ENCODE measurements around the gene NAP1L4.

NAP1L4 gene

GRCh38 chr11:3030289-3031070 is 38.4 kb upstream of the NAP1L4 start:
- H3K4me3 ChIP-seq (ENCODE audit: control insufficient read depth, low read depth, low read length): no peak overlapping the region
- TF ChIP-seq CTCF (conservative IDR thresholded peaks at IDR 0.05; ENCODE audit: control insufficient read depth, insufficient read depth, low read depth, low read length): no peak
- no peak for DNase-seq (ENCODE audit: low read depth)

- no peak overlapping the region for H3K4me3 ChIP-seq (ENCODE audit: control insufficient read depth, low read depth, low read length)
- no peak for TF ChIP-seq CTCF (conservative IDR thresholded peaks at IDR 0.05; ENCODE audit: control insufficient read depth, insufficient read depth, low read depth, low read length)
- DNase-seq (ENCODE audit: low read depth): no peak
These were observed 36.7 kb upstream of the NAP1L4 start for GRCh38 chr11:3028813-3029212.

- no peak for TF ChIP-seq CTCF (conservative IDR thresholded peaks at IDR 0.05; ENCODE audit: control insufficient read depth, insufficient read depth, low read depth, low read length)
- no peak for DNase-seq (ENCODE audit: low read depth)
- no peak overlapping the region for H3K4me3 ChIP-seq (ENCODE audit: control insufficient read depth, low read depth, low read length)
These were observed 34.7 kb upstream of the NAP1L4 start for GRCh38 chr11:3026803-3027202.

- no peak overlapping the region for H3K4me3 ChIP-seq (ENCODE audit: control insufficient read depth, low read depth, low read length)
- DNase-seq (ENCODE audit: low read depth): peak; percentile 86
- TF ChIP-seq CTCF (conservative IDR thresholded peaks at IDR 0.05; ENCODE audit: control insufficient read depth, insufficient read depth, low read depth, low read length): no peak
These were observed 30.9 kb upstream of the NAP1L4 start for GRCh38 chr11:3022982-3023381.

- peak; percentile 90 for DNase-seq (ENCODE audit: low read depth)
- H3K4me3 ChIP-seq (ENCODE audit: control insufficient read depth, low read depth, low read length): no peak overlapping the region
- no peak for TF ChIP-seq CTCF (conservative IDR thresholded peaks at IDR 0.05; ENCODE audit: control insufficient read depth, insufficient read depth, low read depth, low read length)
These were observed 30.3 kb upstream of the NAP1L4 start for GRCh38 chr11:3022300-3022967.

GRCh38 chr11:3021125-3021524 is 29.0 kb upstream of the NAP1L4 start:
- no peak overlapping the region for H3K4me3 ChIP-seq (ENCODE audit: control insufficient read depth, low read depth, low read length)
- DNase-seq (ENCODE audit: low read depth): peak; percentile 33
- TF ChIP-seq CTCF (conservative IDR thresholded peaks at IDR 0.05; ENCODE audit: control insufficient read depth, insufficient read depth, low read depth, low read length): peak; percentile 51

Measured in fibroblast of mammary gland (primary cell).